ENCODE measurements around the gene AHNAK.

GRCh38 chr11:62413060-62413696 is 133.4 kb downstream of the AHNAK start:
- TF ChIP-seq CTCF (IDR thresholded peaks at IDR 0.05) (no peak), POLR2A (IDR thresholded peaks at IDR 0.05) (no peak)
